Peyer's patch (tissue), 4 donors: ENCODE data around the gene ATP9A.

Experiments used
- CTCF ChIP-seq, 6 experiments: fragments of 450-650 bp in 4 of 6; fragments of 200-600 bp in 2 of 6; sonication (generic) in 1 of 6; IDR thresholded peaks; one replicate each; pipeline ENCODE4 v1.5.1; 2017 to 2019; ENCODE audit warnings: antibody characterized with exemption in 6 of 6, mild to moderate bottlenecking in 3 of 6, moderate library complexity in 1 of 6
- POLR2A ChIP-seq, 2 donors: fragments of 450-650 bp; IDR thresholded peaks; one replicate each; pipeline ENCODE4 v1.5.1; 2017; ENCODE audit warnings: antibody characterized with exemption in 2 of 2, mild to moderate bottlenecking in 2 of 2, moderate library complexity in 2 of 2

- TF ChIP-seq CTCF (IDR thresholded peaks at IDR 0.05) (no peak), POLR2A (IDR thresholded peaks at IDR 0.05) (no peak)
These were observed 64.5 kb downstream of the ATP9A start for GRCh38 chr20:51703400-51704287.
